Lung microvascular endothelial cell (primary cell): ENCODE results near the gene SAPCD1. TPM values are rescaled to one million over a fixed set of nuclear protein-coding genes. Genes with fewer than 3 reads are reported as not detected.

ENCODE experiments used
- DNase-seq, 2 donors: peaks; one replicate each; pipeline versions ENCODE4 v3.0.0 to v3.0.0-alpha.2; 2010; ENCODE audit warnings: low read depth in 2 of 2
- total RNA-seq: library from RNA; depleted of rRNA; stranded (reverse); fragments of >200 nt; gene quantifications from 2 replicates; pipeline ENCODE4 v1.2.1, GENCODE V29; 2014

SAPCD1 gene
- total RNA-seq, 1 donor from 2014 or later = 1.6 TPM

DNA sequence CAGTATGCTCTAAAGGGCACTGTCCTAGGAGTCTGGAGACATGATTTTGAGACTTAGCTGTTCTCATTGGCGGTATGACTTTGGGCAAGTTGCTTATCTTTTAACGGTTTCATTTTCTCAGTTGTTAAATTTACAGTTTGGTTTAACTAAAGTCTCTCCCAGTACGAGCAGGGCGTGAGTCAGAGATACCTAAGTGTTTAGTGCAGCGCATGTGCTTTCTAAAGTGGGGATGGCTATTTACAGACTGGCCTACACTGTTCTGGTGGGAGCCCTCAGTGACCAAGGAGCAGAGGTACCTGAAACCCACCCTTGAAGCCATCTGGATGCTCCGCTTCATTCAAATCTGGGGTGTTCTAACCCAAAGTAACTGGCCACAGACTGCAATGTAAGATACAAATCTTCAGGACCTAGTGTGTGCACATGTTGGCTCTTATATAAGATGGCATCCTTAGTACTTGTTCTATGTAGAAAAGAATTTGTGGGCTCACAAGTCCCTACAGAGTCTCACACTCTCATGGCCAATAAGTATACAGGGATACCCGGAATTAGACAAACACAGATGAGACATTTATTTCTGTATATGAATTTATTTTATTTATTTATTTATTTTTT is 11.9 kb upstream of the SAPCD1 start:
- DNase-seq = no peak

DNA sequence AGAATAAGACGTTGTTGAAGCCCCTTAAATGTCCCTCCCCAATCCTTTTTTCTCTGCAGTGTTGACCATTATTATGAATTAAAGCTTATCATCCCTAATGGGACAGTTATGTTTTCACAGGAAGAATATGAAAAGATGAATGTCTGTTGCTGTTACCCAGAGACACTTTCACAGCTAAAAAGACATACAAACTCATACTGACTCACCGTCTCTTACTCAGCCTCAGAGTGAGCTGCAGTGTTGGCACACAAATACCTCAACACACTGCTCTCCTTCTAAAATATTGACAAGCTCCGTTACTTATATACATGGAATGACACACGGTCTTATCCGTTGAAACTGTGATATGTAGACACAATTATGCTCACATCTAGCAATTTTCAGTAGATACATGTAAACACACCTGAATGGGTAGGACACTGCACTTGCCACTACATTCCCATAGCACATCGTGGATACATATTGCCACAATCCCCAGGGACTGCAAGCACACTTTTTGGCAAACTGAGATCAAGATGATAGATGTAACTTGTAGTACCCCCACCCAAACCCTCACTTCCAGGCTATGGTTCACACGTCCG is 9.6 kb upstream of the SAPCD1 start:
- peak in 1 of 2 donors; percentile 68 for DNase-seq

DNA sequence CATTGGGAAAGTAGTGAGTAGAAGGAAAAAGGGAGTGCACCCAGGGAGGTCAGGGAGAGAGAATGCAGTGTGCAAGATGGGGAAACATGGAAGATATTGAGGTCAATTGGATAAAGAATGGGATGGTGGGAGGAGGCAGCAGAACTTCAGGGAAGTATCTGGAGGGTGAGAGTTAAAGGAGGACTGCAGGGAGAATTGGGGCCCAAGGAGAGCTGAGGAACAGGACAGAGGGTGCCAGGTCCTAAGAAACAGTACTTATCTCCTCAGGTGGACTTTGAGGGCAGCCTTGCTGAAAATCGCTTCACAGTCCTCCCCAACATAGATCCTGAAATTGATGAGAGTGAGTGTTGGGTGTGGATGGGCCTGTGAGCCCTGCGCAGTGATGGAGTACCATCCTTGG is 4.2 kb upstream of the SAPCD1 start:
- no peak for DNase-seq

DNA sequence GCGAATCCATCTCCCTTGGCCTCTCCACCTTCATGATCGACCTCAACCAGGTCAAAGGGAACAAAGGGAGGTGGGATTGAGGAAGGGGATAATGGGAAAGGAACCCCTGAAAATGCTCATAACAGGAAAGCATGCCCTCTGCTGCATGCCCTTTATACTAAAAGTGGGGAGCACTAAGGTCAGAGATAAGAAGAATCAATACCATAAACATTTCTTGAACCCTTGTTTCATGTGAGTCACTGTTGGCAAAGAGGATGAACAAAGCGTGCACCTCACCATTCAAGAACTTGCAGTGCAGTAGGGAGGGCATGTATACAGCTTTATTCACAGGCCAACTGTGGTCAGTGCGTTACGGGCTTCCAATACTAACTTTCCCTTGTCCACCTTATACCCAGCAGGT is 1.7 kb upstream of the SAPCD1 start:
- no peak for DNase-seq

DNA sequence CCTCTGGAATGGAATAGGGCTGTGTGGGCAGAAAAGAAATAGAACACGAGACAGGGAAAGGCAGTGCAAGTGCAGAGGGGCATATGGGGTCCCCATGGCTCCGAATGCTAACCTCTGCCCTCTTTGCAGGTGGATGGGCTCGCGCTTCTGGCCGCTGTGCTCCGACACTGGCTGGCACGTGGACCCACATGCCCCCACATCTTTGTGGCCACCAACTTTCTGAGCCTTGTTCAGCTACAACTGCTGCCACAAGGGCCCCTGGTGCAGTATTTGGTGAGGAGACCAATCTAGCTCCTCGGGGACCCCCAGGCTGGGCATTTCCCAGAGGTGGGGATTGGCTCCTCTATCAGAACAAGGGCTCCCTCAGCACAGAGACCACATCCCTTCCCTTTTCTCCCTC is 1.1 kb upstream of the SAPCD1 start:
- DNase-seq = no peak

DNA sequence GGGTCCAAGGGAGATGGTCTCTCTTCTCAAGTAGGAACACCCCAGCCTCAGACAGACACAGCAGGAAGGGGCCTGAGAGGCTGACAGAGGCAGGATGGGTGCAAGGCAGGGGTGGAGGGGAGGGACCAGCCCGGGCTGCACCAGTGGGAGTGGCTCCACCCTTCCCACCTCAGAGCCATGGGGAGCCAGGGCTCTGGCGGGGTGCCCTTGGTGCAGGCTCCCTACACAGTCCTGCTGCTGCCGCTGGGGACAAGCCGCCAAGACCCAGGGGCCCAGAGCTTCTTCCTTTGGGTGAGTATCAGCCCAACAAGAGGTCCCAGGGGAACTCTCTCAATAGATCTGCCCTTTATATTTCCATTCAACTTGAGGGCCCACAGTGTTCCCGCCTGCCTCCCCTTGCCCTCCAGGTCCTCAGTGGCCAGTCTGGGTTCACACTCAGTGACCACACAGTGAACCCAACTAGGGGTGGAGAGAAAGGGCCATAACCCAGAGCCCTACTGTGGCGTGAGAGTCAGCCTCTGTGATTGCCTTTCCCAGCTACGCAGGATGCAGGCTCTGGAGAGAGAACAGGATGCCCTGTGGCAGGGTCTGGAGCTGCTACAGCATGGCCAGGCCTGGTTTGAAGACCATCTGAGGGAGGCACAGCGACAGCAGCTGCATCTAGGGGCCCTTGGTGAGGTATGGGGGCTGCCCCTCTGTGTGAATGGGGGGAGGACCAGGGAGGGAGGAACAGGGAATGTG is 592 bp downstream of the SAPCD1 start:
- peak in 1 of 2 donors; percentile 14 for DNase-seq

DNA sequence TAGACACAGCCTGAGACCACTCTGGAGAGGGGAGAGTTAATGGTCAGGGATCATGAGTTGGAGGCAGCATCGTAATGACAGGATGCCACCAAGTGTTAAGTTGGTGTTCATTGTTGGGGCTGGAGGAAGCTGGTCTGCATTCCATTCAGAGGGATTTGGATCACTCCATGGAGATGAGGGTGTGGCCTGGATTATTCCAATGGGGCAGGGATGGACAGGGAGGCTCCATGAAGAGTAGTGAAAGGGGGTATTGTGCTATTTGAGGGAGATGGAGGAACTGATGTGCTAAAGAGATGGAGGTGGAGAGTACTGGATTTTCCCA is 1.1 kb downstream of the SAPCD1 start:
- DNase-seq = peak; percentile 73 to 93

DNA sequence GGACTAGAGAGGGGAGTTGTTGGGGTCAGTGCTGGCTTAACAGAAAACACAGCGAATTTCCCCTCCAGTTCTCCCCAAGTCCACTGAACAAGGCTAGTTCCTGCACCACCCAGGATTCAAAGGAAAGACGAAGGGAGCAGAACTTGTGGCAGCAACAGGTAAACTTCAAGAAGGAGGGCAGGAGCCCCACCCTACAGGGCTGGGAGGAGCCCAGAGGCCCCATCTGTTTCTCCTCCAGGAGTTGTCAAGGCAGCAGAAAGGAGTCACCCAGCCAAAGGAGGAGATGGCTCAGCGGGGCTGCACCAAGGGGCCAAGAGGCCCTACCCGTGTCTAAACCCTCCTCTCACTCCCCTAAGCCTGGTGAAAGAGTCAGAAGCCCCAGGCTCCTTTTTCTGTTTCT is 1.7 kb downstream of the SAPCD1 start:
- no peak for DNase-seq

DNA sequence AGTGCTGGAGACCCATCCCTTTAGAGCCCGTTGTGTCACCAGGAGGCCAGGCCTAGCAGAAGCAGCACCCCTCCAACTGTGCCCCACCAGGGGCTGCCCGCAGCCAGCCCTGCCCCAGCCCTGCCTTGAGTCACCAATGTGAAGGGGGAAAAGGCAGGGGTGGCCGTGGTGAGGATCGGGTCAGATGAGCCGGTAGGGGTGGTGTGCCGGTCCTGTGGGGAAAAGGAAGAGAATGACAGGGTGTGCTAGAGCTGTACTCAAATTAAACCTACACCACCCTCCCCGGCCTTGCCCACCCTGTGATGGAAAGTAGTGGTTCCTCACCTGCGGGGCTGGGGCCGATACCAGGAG is 3.1 kb downstream of the SAPCD1 start:
- DNase-seq = no peak

DNA sequence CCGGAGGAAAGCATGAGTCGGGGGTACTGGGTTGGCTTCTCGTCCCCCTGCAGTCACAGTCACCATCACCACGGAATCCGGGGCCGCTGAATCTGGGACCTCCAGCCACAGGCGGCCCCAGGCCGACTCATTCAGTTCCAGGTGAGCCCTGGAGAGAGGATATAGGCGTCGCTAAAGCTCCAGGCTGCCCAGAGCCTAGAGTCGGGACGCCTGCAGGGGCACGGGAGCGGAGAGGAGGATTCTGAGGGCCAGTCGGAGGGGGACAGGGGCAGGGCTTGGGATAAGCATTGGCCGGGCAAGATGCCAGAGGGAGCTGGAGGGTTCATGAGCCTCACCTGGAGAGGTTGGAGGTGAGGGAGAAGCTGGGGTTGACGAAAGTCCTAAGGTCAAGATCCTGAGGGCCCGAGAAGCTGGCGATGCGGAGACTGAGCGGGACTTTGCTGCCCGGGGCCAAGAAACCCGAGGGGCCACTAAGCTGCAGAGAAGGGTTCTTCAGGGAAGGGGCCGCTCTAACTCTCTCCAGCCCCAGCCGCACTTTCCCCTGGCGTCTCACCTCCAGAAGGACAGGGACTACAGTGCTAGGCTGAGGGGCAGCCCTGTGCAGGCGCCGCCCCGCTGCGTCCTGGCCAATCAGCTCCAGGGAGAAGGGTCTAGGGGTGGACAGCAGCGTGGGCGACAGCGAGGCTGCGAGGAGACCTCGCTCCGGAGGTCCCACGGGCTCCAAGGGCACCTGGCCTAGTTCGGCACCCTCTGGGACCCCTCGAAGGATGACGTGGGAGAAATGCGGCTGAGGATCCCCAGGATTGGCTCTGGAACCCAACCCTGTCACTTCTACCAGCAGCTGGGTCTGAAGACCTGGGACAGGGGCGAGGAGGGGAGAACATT is 3.7 kb downstream of the SAPCD1 start:
- peak; percentile 20 to 61 for DNase-seq

DNA sequence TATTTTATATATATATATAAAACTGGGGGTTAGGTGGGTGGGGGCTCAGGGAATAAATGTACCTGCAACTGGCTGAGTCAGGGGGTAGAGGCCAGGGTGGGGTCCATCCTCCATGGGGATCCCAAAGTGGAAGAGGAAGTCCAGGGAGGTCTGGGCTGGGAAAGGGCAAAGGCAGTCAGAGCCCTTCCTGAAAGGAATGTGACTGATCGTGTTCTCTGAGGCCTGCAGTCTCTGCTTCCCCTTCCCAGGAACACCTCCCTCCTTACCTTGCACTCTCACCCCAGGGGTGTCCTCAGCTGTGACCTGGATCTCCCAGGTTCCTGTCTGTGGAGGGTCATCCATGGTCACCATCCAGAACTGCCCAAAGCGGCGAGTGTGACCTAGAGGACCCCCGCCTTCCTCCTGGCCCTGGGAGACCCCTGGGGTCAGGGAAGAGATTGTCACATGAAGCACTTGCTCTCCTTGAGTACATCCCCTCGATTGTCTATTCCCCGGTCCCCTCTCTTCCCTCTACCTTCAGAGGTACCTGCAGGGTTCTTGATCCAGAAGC is 4.7 kb downstream of the SAPCD1 start:
- no peak for DNase-seq

DNA sequence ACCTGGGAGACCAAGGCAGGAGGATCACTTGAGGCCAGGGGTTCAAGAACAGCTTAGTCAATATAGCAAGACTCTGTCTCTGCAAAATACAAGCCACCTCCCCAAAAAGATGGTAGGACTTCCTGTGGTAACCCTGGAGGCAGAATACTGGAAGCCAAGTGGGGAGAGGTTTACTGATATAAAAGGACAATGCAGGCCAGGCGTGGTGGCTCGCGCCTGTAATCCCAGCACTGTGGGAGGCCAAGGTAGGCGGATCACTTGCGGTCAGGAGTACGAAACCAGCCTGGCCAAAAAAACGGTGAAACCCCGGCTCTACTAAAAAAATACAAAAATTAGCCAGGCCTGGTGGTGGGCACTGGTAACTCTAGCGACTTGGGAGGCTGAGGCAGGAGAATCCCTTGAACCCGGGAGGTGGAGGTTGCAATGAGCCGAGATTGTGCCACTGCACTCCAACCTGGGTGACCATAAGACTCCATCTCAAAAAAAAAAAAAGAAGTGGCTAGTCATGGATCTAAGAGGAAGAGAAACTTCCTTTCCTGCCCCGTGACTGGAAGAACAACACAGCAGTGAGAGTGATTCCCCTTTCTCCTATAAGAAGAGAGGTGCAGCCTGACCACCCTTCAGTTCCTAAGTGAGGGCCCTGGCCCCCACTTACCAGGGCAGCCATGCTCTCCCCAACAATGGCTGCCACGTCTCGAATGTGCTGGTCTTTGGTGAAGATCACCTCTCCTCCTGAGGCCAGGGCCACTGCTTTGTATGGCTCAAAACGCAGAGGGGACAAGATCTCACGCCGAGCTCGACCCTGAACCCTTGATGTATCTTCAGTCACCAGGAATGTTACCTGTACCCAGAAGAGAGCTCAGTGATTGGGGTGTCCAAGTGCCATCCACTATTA is 6.2 kb downstream of the SAPCD1 start:
- DNase-seq = peak in 1 of 2 donors; percentile 45

DNA sequence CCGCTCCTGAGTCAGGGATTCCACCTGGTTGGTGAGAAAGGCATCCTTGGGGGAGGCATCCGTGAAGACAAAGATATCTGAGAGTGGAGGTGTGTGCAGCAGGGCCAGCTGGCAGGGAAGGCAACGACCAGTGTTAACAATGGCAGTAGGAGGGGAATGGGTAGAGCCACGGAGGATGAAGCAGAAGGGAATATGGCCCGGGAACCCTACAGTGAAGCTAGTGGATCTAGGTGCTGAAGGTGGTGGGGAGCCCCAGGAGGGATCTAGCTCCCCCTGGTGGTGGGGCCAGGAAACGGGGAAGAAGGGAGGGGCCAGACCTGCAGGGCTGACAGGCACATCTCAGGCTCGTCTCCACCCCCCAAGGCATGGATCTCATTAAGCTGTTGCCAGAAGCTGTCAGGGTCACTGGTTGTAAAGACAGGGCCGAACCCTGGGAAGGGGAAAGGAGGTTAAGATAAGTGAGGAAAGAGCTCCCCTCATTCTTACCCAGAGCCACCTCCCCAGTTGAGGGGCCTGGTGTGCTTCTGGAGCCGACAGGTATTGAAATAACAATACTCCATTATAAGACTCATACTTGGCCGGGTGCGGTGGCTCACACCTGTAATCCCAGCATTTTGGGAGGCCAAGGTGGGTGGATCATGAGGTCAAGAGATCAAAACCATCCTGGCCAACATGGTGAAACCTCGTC is 7.4 kb downstream of the SAPCD1 start:
- DNase-seq = peak; percentile 59 to 73

DNA sequence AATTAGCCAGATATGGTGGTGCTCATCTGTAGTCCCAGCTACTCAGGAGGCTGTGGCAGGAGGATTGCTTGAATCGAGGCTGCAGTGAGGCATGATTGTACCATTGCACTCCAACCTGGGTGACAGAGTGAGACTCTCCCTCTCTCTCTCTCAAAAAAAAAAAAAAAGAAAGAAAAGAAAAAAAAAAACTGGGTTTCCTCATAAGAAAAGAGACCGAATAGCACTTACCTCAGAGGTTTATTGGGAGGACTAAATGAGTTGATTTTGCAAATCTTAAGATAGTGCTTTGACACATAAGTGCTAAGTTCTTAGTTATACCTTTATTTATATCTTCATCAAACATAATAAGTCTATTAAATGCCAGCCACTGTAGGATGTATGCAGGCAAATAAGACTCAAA is 8.4 kb downstream of the SAPCD1 start:
- no peak for DNase-seq

DNA sequence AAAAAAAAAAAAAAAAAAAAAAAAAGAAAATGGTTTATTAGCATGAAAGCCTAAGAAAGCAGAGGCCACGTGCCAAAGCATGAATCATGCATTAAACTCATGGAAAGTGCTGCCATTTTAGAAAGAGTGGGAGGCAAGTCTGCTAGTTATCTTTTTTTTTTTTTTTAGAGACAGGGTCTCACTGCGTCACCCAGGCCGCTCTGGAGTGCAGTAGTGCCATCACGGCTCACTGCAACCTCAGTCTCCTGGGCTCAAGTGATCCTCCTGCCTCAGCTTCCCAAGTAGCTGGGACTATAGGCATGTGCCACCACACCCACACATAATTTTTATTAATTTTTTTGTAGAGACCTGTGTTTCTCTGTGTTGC is 9.5 kb downstream of the SAPCD1 start:
- no peak for DNase-seq

DNA sequence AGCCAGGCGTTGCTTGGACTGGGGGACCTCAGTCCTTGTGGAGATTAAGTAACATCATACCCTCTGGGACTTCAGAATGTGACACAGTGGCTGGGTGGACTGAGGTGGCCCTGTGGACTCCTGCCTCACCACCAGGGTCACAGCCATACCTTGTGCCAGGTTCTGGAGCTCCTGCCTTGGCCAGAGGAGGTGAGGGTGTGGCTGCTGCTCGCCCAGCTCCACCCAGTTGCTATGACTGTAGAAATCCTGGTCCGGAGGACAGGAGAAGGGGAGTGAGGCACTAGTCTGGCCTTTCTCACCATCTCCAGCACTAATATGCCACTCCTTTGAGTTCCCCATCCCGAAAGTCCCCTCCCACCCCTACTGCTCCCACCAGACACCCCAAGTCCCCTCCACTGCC is 12.7 kb downstream of the SAPCD1 start:
- no peak for DNase-seq

DNA sequence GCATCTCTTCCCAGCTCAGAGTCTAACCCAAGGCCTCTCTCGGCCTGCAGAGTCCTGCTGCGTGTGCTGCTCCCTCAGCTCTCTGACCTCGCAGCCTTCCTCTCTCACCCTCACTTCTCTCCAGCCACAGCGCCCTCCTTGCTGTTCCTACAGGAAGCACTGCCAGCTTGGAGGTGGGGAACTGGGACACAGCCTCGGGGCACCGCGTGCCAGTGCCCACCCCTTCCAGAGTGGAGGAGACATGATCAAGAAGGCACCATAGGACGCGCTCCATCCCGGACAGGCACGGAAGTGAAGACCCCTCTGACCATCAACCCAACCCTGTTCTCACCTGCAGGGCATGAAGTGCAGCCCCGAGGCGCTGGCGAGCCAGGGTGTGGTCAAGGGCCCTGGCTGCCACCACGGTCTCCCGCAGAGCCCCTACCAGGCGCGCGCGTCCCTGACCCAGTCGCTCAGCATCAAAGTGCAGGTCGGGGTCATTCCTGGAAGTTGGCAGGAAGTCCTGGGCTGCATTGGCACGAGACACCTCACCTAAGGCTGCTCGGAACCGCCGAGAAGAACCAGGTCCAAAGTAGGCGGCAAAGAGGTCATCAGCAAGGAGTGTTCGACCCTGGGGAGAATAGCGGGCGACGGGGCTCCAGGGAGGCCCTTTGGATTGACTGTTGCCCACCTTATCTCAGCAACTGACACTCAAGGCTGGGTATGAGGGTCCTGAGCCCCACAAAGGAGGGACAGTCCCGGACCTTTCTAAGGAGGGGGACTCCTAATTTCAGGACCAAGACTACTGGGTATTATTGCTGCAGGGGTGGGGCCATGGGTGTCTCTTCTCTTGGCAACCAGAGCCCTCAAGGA is 13.4 kb downstream of the SAPCD1 start:
- no peak for DNase-seq

DNA sequence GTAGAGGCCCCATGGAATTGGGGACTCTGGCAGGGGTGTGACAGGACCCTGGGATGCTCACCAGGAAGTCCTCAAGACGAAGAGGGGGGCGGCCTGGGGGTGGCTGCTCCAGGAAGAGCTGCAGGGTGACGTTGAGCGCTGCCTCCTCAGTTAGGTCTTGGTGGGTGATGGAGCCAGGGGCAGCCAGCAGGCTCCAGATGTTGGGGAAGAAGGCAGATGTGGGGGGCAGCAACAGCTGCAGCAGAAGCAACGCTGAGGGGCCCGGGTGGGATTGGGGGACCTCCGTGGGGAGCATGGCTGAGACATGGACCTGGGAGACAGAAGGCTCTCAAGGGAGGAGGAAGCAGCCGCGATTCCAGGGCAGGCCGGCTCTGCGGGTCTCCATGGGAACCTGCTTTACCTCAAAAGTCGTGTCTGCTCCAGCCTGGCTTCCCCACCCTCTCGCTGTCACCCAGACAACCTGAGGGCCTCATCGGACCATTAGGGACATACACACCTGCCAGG is 14.1 kb downstream of the SAPCD1 start:
- no peak for DNase-seq

DNA sequence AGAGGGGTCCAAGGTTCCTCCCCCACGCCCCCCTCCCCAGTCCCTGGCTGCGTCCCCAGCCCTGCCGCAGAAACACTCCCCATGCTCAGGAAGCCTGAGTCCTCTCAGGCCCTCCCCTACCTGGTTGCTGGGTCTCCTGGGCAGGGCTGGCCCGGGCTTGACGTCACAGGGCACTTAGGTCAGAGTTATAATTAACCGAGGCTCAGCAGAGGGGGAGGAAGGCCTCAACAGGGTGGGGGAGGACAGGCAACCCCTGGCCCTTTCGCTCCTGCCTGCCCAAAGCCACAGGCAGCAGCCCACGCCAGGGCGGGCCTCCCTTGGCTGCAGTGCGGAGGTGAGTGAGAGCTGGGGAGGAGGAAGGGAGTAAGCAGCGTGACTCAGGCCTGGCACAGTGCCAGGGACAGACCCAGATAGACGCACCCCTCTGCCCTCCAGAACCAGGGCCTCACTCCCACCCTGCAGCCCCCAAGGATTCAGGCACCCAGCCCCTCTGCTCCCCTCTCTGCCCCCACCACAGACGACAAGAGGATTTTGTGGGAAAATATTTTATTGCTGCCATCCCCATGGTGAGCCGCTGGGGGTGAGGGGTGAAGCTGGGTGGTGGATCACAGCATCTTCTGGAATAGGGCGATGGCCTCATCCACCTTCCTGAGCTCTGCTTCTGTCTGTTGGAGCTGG is 14.7 kb downstream of the SAPCD1 start, which contains the start of gene VWA7:
TSS of gene VWA7 (minus strand) at position 340 of the 678 bp plus-strand sequence. CDS start 549 bp downstream, outside the sequence.
- peak; percentile 51 to 55 for DNase-seq
